ENCODE measurements around the gene CDH11. TPM values are rescaled to one million over a fixed set of nuclear protein-coding genes. Genes with fewer than 3 reads are reported as not detected.

CDH11 gene, protein sequence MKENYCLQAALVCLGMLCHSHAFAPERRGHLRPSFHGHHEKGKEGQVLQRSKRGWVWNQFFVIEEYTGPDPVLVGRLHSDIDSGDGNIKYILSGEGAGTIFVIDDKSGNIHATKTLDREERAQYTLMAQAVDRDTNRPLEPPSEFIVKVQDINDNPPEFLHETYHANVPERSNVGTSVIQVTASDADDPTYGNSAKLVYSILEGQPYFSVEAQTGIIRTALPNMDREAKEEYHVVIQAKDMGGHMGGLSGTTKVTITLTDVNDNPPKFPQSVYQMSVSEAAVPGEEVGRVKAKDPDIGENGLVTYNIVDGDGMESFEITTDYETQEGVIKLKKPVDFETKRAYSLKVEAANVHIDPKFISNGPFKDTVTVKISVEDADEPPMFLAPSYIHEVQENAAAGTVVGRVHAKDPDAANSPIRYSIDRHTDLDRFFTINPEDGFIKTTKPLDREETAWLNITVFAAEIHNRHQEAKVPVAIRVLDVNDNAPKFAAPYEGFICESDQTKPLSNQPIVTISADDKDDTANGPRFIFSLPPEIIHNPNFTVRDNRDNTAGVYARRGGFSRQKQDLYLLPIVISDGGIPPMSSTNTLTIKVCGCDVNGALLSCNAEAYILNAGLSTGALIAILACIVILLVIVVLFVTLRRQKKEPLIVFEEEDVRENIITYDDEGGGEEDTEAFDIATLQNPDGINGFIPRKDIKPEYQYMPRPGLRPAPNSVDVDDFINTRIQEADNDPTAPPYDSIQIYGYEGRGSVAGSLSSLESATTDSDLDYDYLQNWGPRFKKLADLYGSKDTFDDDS
- total RNA-seq = 277 and 363 TPM in 2 replicates

DNA sequence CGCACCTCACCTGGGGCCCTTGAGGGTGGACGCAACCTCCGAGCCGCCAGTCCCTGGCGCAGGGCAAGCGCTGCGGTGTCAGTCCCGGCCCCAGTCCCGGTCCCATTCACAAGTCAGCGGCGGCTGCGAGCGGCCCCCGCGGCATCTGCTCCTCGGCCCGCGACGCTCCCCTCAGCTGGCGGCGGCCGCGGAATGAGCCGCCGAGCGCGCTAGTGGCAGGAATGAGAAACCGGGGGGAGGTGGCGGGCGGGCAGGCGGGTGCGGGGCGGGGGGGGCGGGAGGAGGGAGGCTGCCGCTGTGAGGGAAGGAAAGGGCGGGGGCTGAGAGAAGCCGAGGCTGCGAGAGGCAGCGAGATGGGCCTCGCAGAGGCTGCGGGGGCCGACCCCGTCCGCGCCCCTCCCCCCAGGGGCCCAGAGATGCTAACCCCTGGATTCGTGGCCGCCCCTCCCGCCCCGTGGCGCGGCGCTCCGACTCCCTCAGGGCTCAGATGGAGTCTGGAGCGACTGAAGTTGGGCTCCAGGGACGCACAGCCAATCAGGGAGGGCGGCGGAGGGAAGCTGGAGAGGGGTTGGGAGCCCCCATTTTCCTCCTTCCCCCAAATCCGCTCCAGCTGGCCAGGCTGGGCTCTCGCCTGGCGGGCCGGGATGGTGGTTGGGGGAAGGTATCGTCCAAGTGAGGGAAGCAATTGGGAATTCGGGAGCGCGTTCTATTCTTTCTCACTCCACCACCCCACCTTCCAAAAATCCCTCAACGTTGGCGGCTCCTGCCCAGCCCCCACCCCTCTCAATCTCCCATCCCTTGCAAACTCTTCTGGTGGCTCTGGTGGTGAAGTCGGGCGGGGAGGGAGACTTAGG, at the start of gene CDH11:
Gene CDH11, minus strand, starts transcription at position 194 of the 854 bp plus-strand sequence. CDS start 117,194 bp downstream, outside the sequence.

